Common myeloid progenitor, CD34-positive (primary cell): Measurements from ENCODE around the gene GZMM.

Experiments
- CTCF ChIA-PET: fragments of 350-600 bp; sonication (Branson Sonifier 250); formaldehyde crosslinking; loops from one replicate; lab custom pipeline; 2021; ENCODE audit warnings: antibody characterized with exemption; lab: Charles Lee
- POLR2A ChIA-PET: fragments of 350-600 bp; sonication (Branson Sonifier 250); formaldehyde crosslinking; loops from one replicate; lab custom pipeline; 2021; ENCODE audit warnings: antibody characterized with exemption; lab: Charles Lee
- DNase-seq, 3 donors: peaks; one replicate each; pipeline versions ENCODE4 v3.0.0 to v3.0.0-alpha.2; 2013
- H3K27ac ChIP-seq, 2 experiments: 1 replicate in 1 of 2; 2 replicates in 1 of 2; pipeline ENCODE4 v1.7.0; 2013; ENCODE audit warnings: inconsistent platforms in 2 of 2, low read length in 2 of 2, mild to moderate bottlenecking in 2 of 2, low read depth in 1 of 2, moderate library complexity in 1 of 2; ENCODE audit not compliant: severe bottlenecking in 2 of 2, insufficient read depth in 1 of 2, poor library complexity in 1 of 2
- H3K27me3 ChIP-seq, 5 experiments: replicated peaks in 2 of 5; 1 replicate in 3 of 5; 2 replicates in 2 of 5; pipeline versions ENCODE4 v1.6.1 to v1.7.0; 2013; ENCODE audit warnings: low read length in 4 of 5, mild to moderate bottlenecking in 2 of 5, moderate library complexity in 2 of 5, inconsistent platforms in 1 of 5; ENCODE audit not compliant: insufficient read depth in 5 of 5, control insufficient read depth in 4 of 5
- H3K36me3 ChIP-seq, 4 experiments: 1 replicate in 2 of 4; 2 replicates in 2 of 4; pipeline versions ENCODE4 v1.6.1 to v1.7.0; 2013; ENCODE audit warnings: low read length in 3 of 4, control low read depth in 1 of 4, mild to moderate bottlenecking in 1 of 4; ENCODE audit not compliant: control insufficient read depth in 4 of 4, insufficient read depth in 4 of 4
- H3K4me1 ChIP-seq, 4 experiments: 1 replicate in 3 of 4; 2 replicates in 1 of 4; pipeline versions ENCODE4 v1.6.1 to v1.7.1; 2013; ENCODE audit warnings: low read length in 3 of 4, mild to moderate bottlenecking in 3 of 4, control low read depth in 1 of 4, inconsistent platforms in 1 of 4, moderate library complexity in 1 of 4; ENCODE audit not compliant: control insufficient read depth in 4 of 4, insufficient read depth in 4 of 4; ENCODE audit errors: control extremely low read depth in 1 of 4
- H3K4me3 ChIP-seq, 7 experiments: 1 replicate in 4 of 7; 2 replicates in 3 of 7; pipeline versions ENCODE4 v1.5.1 to v1.7.0; 2013; ENCODE audit warnings: mild to moderate bottlenecking in 7 of 7, low read length in 6 of 7, moderate library complexity in 6 of 7, inconsistent platforms in 2 of 7, low read depth in 2 of 7, control low read depth in 1 of 7; ENCODE audit not compliant: insufficient read depth in 4 of 7, control insufficient read depth in 1 of 7; ENCODE audit errors: extremely low read depth in 1 of 7
- H3K9me3 ChIP-seq, 5 experiments: 1 replicate in 4 of 5; 2 replicates in 1 of 5; pipeline versions ENCODE4 v1.6.1 to v1.7.1; 2013; ENCODE audit warnings: low read length in 4 of 5, mild to moderate bottlenecking in 2 of 5, inconsistent platforms in 1 of 5, low read depth in 1 of 5, moderate library complexity in 1 of 5; ENCODE audit not compliant: control insufficient read depth in 4 of 5, insufficient read depth in 2 of 5; ENCODE audit errors: control extremely low read depth in 1 of 5
- WGBS: methylation state at CpG from one replicate; pipeline ENCODE4 v1.1.5; 2013; ENCODE audit not compliant: insufficient coverage; 5-methylcytosine and 5-hydroxymethylcytosine counted together

Gene GZMM

DNA sequence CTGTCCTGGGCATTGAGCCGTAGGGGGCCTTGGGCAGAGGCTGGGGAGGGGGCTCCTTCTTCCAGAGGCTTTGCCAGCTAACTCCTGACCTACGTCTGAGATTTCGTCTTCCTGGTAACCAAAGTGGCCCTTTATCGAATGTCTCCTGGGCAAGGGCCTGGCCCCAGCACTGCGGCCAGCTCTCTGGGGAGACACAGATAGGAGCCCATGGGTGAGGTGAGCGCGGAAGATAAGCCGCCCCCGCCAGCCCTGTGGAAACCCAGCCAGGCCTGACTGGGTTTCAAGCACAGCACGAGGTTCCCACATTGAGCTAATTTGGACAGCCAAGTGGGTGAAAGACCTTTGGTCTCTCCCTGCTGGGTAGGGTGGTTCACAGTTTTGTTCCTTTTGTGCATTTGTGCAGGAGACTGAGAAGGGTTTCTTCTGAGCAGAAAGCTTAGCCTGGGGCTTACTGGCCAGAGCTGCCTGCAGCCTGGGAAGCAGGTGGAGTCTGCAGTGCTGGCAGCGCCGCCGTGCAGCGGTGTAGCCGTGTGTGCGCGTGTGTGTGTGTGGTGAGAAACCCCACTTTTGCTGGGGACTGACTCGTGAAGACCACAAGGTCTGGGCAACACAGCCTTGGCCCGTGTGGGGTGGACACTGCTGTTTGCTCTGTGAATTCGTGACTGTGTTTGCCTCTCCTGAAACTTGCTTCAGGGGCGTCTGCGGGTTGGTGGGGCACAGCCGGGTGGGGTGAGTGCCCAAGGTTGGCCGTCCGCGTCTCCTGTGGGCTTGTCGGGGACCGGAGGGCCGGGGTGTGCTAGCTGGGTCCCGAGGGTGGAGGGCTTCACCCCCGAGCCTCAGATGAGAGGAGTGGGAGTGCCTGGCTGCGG lies 31.0 kb downstream of the GZMM start:
- H3K27me3 ChIP-seq, result no peaks in the 10 kb centered on the region
- 73% methylated on average over 23 of the region's 32 CpGs for WGBS
- peaks cover 0 to 23% (median 7%) of the 10 kb centered on the region in 4 experiments for H3K36me3 ChIP-seq
- H3K4me3 ChIP-seq, result peak overlapping the region in 2 of 7 experiments; percentile 16 to 35
- H3K4me1 ChIP-seq, result peaks cover 0 to 49% (median 38%) of the 10 kb centered on the region in 4 experiments
- no peaks in the 10 kb centered on the region for H3K9me3 ChIP-seq
- peak in 2 of 3 donors; percentile 48 to 66 for DNase-seq
- ChIA-PET POLR2A (interaction anchor here (0.6 kb wide), 1 partner anchor 19 kb away, joined by 3 read pairs; no protein-coding TSS in a partner anchor), CTCF (interaction anchor here (1.0 to 3.5 kb wide), 2 partner anchors 8 to 11 kb away, joined by 3 to 28 read pairs; no protein-coding TSS in a partner anchor)
- H3K27ac ChIP-seq, result peak overlapping the region in 1 of 2 experiments; percentile 54

DNA sequence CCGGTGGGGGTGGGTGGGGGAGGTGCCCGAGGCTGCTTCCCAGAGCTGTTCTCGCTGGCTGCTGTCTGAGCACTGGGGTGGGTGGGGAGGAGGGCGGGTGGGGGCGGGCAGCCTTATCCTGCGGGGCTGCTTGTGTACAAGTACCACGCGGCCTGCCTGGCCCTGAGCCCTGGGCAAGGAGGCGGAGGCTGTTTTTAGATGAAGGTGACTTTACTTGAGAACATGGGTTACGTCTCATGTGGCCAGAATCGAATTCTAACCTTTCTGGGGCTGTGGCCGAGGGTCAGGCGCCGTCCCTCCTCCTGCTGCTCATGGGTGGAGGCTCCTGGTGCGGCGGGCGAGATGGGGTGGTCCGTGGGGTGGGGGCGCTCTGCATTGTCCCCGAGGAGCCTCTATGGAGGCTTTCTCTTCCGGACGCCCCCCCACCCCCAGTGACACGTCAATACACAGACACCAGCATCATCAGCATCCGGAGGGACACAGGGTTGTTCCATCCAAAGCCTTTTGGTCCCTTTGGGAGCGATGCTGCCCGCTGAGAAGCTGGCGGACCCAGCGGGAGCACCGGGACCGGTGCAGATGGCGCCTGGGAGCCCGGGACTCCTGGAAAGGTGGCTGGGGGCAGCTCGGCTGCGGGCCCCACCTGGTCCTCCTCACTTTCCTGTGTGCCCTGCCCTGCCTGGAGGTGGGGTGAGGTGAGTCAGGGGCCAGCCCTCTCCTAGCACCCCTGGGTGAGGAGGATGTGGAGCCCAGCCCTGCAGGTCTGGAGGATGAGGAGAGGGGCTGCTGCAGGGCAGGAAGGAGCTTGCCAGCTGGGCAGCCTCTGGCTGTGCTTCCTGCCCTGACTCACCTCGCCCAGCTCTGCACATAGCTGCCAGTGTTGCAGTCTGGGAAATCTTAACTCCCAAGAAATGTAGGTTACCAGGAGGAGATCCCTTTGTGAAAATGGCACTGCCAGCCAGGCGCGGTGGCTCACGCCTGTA lies 32.0 kb downstream of the GZMM start:
- Histone ChIP-seq H3K4me3 (peak overlapping the region in 1 of 7 experiments; percentile 19), H3K27me3 (no peaks in the 10 kb centered on the region), H3K4me1 (peaks cover 0 to 45% (median 35%) of the 10 kb centered on the region in 4 experiments), H3K9me3 (no peaks in the 10 kb centered on the region), H3K27ac (no peak overlapping the region), H3K36me3 (peaks cover 0 to 31% (median 13%) of the 10 kb centered on the region in 4 experiments)
- ChIA-PET CTCF (interaction anchor here (1.0 to 3.5 kb wide), 2 partner anchors 7 to 10 kb away, joined by 3 to 28 read pairs; no protein-coding TSS in a partner anchor), POLR2A (interaction anchor here (0.6 kb wide), 1 partner anchor 20 kb away, joined by 3 read pairs; no protein-coding TSS in a partner anchor)
- no peak for DNase-seq
- 88% methylated on average over 28 of the region's 38 CpGs for WGBS

DNA sequence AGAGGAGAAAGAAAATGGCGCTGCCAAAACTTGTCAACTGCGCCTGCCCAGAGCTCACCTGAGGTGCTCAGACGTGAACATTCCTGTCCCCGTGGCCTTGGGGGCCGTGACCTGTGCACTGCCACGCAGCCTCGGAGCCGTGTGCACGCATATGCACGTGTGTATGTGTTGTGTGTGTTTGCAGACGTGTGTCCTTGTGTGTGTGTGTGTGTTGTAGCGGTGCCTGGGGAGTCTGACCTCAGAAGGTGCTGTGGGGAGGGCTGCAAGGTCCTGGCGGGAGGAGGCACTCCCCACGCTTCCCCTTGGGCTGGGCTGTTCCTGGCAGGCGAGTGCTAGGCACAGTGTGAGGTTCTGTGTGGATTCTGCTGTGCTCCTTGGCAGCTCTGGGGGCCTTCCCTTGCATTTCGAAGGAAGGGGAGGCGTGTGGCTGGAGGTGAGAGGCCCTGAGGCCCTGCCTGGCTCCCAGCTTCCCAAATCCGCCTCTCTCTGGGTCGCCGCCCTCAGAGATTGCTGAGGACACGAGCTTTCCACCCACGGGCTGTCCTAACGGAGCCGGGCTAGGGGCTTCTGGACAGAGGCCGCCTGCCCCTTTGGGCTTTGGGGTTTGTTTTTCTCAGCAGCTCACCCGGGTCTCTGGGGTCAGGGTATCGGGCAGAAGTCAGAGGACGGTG lies 33.0 kb downstream of the GZMM start:
- DNase-seq, result no peak
- H3K27me3 ChIP-seq, result no peaks in the 10 kb centered on the region
- POLR2A ChIA-PET, result no interaction called here
- H3K9me3 ChIP-seq, result no peaks in the 10 kb centered on the region
- CTCF ChIA-PET, result interaction anchor here (1.6 to 3.5 kb wide), 2 partner anchors 9 to 103 kb away, joined by 3 to 28 read pairs; no protein-coding TSS in a partner anchor
- WGBS, result 91% methylated on average over 15 of the region's 28 CpGs
- no peak overlapping the region for H3K27ac ChIP-seq
- peaks cover 0 to 35% (median 28%) of the 10 kb centered on the region in 4 experiments for H3K4me1 ChIP-seq
- H3K36me3 ChIP-seq, result peaks cover under 1 to 40% (median 19%) of the 10 kb centered on the region in 4 experiments
- no peak overlapping the region for H3K4me3 ChIP-seq

DNA sequence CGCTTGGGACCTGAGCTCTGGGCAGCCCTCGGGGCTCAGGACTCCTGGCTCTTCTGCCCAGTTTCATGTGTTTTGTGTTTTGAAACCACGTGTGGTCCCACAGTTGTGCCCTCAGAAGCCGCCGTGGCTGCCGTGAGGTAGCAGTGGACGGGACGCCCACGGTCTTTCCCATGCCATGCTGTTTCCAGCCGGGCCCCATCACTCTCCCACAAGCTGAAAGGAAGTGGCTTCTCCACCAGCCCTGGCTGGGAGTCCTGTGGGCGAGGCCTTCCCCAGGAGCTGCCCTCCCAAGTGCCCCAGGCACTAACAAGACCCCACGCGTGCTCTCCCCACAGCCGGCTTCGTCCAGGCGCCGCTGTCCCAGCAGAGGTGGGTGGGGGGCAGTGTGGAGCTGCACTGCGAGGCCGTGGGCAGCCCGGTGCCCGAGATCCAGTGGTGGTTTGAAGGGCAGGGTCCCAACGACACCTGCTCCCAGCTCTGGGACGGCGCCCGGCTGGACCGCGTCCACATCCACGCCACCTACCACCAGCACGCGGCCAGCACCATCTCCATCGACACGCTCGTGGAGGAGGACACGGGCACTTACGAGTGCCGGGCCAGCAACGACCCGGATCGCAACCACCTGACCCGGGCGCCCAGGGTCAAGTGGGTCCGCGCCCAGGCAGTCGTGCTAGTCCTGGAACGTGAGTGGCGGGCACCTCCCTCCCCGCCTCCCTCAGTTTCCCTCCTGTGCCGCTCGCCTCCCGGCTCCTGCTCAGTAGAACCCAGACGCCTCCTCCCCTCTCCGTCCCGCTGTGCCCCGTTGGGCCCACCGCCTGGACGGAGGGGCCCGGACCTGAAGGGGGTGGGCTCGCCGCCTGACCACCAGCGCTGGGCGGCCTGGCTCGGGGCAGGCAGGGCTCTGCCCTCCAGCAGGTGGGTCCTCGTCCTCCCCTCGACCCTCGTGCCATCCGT lies 33.9 kb downstream of the GZMM start:
- Histone ChIP-seq H3K36me3 (peaks cover 2 to 44% (median 23%) of the 10 kb centered on the region in 4 experiments), H3K9me3 (no peaks in the 10 kb centered on the region), H3K27me3 (no peaks in the 10 kb centered on the region), H3K4me3 (no peak overlapping the region), H3K4me1 (peaks cover 0 to 34% (median 28%) of the 10 kb centered on the region in 4 experiments), H3K27ac (no peak overlapping the region)
- WGBS, result 97% methylated on average over 52 of the region's 66 CpGs
- POLR2A ChIA-PET, result no interaction called here
- CTCF ChIA-PET, result interaction anchor here (1.6 kb wide), 1 partner anchor 102 kb away, joined by 3 read pairs; no protein-coding TSS in a partner anchor
- no peak for DNase-seq

DNA sequence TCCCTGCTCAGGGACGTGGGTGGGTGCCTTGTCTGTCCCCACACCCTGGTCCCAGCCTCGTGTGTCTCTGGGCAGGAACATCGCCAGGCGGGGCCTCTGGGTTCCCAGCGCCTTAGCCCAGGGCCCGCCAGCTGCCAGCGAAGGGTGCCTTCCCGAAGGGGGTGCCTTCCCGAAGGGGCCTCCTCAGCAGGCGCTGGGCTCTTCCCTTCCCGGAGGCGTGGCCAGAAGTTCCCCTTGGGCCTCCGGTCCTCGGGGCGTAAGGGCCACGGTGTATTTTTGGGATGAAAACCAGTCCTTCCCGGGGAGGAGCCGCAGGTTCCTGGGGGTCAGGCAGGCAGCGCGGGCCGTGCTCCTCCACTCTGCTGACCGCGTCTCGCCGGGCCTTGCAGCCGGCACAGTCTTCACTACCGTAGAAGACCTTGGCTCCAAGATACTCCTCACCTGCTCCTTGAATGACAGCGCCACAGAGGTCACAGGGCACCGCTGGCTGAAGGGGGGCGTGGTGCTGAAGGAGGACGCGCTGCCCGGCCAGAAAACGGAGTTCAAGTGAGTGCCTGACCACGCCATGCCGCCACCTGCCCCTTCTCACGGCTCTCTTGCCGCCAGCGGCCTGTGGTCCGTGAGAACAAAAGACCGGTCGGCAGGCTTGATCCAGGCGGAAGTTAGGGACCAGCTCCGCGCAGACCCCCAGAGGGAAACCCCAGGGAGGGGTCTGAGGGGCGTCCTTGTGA lies 35.4 kb downstream of the GZMM start:
- H3K9me3 ChIP-seq, result no peaks in the 10 kb centered on the region
- ChIA-PET POLR2A (no interaction called here), CTCF (no interaction called here)
- no peak overlapping the region for H3K27ac ChIP-seq
- H3K4me1 ChIP-seq, result peaks cover 0 to 24% (median 16%) of the 10 kb centered on the region in 4 experiments
- 92% methylated on average over 45 of the region's 46 CpGs for WGBS
- no peaks in the 10 kb centered on the region for H3K27me3 ChIP-seq
- H3K4me3 ChIP-seq, result no peak overlapping the region
- H3K36me3 ChIP-seq, result peaks cover 2 to 54% (median 27%) of the 10 kb centered on the region in 4 experiments
- DNase-seq, result no peak
